Activated CD4-positive, alpha-beta T cell treated with anti-CD3 and anti-CD28 coated beads for 4 hours (primary cell): ENCODE data around the gene PSMD14.
A peak's percentile ranks its signal among the peaks of the same experiment; 100 is the strongest.
"Not testable (repeated sequence)": the region's sequence is repeated elsewhere in the genome, so short reads cannot be mapped to it uniquely, and the experiment has no call there.

Experiments
- DNase-seq, 2 donors: peaks; one replicate each; pipeline ENCODE4 v3.0.0-alpha.2; 2020

Gene PSMD14

DNA sequence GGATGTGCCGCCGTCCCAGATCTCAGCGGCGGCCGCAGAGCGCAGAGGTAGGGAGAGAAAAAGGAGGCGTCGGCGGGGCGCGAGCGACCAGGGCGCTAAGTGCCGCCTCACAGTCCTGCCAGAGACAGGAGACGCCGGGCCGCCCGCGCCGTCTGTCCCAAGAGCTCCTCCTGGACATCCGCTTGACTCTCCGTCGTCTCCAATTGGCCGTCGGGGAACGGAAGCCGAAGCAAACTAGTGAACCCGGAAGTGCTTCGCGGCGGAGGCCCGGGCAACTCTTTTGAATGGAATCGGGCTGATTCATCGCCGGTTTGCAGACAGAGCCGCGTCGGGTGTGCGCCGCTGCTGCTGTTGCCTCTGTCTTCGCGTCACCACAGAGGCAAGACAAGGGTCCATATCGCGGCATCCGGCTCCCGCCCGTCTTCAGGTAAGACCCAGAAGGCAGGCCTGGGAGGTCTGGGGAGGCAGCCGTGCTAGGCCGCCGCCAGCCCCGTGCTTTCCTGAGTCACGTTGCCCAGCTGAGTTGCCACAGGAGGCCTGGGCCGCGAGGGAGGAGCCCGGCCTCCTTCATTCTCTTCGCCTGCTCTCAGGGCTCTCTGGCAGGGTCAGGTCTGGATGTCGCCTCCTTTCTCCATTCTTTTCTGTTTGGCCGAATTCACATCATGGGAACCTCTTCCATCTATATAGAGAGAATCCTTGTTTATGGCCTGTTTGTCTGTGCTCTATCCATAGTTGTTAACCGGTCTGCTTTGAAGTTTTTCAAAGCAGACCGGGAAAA, at the start of gene PSMD14:
TSS of gene PSMD14 (plus strand) at position 248 of the 778 bp plus-strand sequence. CDS start 10,401 bp downstream, outside the sequence.
- DNase-seq, result peak; percentile 85 to 86

DNA sequence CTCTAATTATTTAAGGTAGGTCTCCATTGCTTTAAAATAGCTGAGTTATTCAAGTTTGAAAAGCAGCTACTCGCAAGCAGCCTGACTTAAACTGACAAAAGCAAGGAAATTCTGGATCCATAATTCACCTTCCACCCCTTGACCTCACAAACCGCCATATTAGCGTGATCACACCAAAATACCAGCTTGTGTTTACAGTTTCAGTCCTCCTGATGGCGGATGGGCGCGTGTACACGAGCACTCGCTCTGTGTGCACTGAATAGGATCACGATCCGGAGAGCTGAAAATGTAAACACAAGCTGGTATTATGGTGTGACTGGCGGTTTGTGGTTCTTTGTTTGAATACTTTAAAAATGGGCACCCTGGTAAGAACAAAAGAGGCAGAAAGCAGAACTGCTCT, 42.4 kb upstream of the PSMD14 start:
- DNase-seq, result no peak

DNA sequence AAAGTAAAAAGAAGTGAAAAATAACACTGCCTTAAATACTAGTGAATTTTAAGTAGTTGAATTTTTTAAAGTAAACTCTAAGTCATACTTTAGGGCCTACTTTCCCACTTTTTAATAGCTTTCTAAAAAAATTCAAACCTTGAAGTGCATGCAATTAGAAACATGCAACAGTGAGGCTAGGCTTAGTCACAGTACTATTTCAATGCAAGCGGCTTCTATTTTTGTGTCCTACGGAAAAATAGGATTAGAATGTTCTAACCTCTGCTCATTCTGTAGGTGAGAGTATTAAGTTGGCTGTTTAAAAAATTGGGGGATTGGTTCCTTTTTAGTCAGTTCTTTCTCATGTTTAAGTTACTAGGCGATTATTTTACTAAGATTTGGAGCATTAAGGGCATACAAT, 39.1 kb upstream of the PSMD14 start:
- DNase-seq, result no peak

DNA sequence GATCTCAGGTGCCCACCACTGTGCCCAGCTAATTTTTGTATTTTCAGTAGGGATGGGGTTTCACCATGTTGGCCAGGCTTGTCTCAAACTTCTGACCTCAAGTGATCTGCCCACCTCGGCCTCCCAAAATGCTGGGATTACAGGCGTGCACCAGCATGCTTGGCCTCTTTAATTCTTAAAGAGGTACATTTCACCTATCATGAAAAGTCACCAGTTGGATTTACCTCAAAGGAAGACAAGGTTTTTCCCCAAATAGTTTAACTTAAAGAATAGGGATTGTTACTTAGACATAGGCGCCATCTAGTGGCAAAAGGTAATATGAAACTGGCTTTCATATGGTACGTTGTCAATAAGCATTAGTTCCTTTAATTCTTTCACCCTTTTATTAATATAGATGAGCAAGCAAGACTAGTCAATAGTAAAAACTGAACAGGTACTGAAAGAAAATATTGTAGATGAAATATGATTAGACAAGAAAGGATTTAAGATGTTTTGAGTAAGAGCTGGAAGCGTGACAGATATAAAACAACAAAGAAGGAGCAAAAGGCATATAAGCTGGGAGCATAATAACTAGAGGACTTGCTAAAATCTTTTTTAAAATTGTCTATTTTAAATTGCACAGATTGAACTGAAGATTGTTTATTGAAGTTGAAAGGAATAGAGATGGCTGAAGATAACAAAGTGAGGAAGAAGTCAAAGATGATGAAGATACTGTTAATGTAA, 35.0 kb upstream of the PSMD14 start:
- DNase-seq, result peak; percentile 15 to 56

DNA sequence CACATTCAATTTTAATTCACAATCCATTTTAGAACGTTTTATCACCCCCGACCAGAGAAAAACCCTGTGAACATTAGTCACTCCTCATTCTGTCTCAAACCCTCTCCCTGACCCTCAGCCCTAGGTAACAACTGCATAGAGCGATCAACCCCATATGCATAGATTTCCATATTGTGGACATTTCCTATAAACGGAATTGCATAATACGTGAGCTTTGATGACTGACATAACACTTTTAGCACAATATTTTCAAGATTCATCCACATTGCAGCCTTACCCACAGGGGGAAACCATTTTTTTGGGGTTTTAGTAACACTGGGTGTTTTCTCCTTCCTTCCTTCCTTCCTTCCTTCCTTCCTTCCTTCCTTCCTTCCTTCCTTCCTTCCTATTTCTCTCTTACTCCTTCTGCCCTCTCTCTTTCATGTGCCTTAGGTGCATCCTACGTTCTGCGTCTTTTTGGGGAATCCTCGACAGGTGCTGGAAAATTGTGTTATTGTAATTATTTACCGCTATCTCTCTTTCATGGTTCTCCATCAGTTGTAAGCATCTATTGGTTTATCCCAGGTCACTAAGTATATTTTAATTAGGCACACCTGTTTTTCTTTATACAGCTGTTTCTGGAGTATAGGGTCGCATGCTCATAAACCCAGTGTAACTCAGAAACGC, 29.5 kb upstream of the PSMD14 start:
- not testable (repeated sequence) for DNase-seq

DNA sequence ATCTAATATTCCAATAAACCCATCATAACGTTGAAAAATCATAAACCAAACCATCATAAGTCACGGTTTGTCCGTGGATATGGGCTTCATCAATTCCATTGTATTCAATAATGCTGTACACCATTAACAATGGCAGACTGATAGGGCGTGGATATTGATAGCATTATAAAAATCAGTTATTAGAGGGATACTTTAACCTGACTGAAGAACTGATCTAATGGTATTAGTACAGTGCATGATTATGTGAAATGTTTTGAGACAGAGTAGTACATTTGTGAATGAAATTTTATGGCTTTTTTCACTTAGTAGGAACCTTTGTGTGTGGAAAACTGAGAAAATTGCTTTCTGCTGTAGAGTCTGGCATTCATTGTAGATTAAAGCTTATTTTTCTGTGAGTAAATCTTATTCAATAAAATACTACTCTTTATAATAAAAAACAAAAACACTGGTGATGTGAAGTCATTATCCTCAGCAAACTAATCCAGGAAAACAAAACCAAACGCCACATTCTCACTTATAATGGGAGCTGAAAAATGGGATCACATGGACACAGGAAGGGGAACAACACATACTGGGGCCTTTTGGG, 28.9 kb upstream of the PSMD14 start:
- not testable (repeated sequence) for DNase-seq

DNA sequence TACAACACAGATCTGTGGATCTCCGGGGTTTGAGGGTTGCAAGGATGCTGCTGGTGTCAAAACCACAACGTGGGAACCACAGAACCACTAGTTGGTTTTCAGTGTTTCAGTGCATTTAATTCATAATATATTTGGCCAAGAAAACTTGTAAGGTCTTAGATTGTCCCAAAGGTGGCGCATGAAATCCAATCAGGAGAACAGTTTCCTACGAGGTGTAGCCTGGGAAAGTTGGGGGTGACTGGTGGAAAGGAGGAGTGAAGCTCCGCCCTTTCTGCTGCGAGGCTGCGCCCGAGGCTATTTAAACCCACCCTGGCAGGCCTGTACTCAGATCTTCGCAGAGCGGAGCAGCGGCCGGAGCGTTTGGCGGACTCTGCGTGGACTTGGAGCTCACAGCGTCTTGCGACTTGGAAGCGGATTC, 27.3 kb upstream of the PSMD14 start:
- DNase-seq, result peak; percentile 25 to 28

DNA sequence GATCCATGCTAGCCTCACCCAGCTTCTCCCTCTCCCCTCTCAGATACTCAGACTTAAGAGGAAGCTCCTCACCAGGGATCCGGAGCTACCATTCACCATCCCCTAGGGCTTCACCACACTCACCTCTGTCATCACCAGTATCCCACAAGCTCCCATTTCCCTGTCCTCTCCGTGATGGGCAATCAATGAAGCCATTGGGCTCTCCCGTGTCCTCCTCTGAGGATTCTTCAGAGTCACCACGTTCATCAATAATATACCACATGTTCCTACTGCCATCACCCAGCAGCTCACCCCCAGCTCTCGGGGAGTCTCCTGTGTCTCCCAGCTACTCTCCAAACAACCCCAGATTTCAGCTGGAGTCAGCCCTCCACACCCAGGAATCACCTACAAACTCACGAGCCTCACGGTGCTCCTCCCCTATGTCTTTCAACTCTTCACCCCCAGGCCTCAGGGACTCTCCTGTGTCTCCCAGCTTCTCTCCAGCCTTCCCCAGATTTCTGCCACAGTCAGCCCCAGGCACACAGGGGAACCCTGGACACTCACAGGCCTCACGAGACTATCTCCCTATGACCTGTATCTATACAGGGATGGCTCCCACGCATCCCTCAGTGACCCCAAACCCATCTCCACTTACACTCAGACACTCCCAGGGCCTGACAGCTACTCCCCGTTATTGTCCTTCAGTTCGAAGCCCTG, 26.5 kb upstream of the PSMD14 start:
- DNase-seq, result not testable (repeated sequence)

DNA sequence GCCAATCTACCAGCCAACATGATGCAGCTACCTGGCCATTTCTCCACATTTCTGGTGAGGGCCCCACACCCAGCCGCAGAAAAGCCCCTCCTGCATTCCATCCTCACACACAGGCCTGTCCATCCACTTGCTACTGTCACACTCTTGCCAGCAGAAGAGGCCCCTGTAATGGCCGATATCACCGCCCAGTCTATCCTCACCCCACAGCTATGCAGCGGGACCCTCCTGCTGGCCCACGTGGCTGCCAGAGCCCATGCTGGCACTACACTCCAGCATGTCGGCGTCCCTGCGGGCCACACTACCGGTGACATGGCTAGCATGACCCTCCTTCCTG, 25.9 kb upstream of the PSMD14 start:
- not testable (repeated sequence) for DNase-seq

DNA sequence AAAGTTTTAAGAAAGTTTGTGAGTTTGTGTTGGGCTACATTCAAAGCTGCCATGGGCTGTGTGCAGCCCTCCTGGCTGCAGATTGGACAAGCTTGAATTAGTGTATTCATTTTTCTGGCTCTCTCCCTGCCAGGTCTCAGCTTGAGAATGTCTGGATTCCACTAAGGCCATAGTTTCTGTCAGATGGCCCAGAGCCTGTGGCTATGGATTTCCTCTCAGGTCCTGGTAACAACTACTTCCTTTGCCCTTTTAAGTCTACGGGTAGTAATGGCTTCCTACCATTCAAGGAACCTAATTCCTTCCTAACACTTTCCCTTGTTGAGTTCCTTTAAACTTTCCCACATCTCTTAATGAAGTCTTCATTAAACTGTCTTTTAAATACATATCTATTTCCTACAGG, 24.3 kb upstream of the PSMD14 start:
- no peak for DNase-seq

DNA sequence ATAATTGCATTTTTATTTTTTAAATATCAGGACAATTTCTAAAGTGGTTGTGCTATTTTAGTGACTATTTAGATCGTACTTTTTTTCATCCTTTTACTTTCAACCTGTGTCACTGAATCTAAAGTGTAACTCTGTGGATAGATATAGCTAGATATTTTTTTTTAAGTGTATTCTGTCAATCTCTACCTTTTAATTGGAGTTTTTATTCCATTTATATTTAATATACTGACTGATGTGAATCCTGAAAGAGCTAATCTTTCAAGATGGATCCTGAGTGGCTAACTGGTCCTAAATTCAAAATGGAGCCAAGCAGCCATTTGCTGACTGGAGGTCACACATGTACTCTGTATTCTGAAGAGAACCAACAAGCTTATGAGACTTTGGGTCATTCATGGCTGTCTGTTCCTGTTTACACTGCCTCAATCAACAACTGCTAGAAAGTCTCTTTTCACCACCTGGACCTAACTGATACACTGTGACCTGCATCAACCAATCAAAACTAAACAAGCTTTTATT, 4.6 kb upstream of the PSMD14 start:
- DNase-seq, result no peak

DNA sequence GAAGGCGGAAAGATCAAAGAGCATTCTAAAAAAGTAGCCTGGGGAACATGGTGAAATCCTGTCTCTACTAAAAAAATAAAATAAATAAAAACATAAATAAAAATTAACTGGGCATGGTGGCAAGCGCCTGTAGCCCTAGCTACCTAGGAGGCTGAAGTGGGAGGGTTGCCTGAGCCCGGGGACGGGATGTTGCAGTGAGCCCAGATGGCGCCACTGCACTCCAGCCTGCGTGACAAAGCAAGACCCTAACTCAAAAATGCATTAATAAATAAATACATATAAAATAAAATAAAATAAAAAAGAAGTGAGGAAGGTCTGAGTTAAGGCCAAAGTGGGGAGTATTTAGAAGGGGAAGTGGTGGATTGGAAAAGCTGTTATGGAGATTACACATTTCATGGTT, 1.3 kb upstream of the PSMD14 start:
- DNase-seq, result no peak

DNA sequence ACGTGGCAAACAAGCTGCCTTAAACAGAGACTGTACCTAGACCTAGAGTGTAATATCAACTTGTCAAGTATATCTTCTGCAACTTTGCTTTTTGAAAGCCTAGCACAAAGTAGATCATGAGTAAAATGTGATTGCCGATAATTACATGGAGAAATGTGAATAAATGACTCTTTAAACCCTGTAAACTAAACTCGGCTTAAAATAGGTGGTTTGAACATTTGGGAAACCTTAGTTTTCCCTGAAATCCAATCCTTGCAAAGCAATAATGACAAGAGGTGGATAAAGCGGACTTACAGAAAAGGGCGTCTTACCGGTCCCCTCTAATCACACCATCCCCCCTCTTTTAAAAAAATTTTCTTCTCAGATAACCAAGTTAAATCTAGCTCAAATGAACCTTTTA, 549 bp upstream of the PSMD14 start:
- DNase-seq, result no peak

DNA sequence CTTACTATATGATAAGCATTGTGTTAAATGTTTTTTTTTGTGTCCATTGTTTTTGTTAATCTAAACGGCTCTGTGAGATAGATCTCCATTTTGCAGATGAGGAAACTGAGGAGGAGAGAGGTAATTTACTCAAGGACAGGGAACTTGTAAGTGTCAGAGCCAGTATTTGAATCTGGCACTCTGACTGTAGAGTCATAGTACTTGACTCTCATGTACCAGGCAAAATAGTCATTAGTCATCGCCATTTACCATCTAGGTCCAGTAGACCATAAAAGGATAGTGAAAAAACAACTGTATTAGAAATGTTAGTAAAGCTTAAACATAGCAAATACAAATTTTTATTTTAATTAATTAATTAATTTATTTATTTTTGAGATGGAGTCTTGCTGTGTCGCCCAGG, 4.8 kb downstream of the PSMD14 start:
- no peak for DNase-seq

DNA sequence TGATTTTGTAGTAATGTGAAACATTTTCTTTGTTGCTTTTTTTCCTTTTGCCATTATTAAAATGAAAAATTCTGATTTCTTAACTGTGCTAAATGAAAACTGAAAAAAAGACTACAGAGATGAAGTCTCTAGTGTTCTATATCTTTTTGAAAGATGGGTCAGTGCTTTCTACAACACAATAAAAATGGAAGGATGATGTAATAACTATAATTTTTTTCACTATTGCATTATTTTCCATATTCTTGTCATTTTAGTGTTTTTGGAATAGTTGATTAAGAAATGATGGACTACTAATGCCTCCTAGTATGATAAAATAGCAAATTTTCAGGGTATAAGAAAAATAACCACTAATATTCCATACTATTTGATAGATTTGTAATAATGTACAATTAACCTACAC, 7.2 kb downstream of the PSMD14 start:
- DNase-seq, result no peak

DNA sequence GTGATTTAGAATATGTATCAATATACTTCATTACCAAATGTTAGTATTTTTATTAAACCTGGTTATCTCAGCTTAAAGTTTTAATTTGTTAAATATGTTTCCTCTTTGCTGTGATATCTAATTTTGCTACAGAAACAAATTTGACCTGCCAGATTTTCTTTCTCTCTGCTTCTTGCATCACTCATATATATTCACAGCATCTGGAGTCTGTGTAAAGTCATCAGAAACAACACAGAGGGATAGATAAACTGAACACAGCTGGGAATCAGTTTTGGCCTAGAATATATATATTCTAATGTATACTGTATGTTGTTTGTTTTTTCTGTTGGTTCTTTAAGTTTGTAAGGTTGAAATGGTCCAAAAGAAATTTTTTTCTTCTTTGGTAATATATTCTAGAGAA, 8.5 kb downstream of the PSMD14 start:
- DNase-seq, result no peak

DNA sequence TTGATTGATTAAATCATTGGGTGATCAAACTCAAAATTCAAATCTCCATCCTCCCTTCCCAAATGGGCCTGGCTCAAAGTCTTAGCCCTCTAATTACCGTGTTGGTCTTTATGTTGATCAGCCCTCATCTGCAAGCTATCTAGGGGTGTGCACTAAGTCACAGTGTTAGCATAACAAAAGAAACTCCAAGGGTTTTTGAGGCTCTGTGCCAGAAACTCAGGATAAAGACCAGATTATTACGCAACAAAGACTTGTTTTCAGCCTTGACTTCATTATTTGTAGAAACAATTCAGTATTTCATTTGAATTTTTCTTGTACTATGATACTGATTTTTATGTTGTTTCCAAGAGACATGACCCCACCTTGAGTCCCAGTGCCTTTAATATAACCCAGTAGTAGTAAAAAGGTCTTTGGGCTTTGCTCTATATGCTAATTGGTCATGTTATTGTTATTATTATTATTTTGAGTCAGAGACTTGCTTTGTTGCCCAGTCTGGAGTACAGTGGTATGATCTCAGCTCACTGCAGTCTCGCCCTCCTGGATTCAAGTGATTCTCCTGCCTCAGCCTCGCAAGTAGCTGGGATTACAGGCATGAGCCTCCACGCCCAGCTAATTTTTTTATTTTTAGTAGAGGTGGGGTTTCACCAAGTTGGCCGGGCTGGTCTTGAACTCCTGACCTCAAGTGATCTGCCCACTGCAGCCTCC, 13.9 kb downstream of the PSMD14 start:
- no peak for DNase-seq

DNA sequence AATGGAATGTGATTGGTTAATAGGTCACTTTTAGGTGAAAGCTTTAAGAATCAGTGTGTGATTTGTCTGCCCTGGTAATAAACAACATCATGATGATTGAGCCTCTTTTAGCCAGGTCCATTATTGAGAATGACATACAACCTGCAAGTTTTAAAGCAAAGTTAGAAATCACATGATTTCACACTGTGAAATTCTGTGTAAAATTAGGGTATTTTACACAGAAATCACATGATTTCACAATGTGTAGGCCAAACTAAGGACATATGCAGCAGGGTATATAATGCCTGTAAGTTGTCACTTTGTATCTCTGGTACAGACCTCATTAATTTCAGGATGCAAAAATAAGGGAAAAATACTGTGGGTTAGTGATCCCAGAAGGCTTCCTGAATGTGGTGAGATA, 16.7 kb downstream of the PSMD14 start:
- no peak for DNase-seq

DNA sequence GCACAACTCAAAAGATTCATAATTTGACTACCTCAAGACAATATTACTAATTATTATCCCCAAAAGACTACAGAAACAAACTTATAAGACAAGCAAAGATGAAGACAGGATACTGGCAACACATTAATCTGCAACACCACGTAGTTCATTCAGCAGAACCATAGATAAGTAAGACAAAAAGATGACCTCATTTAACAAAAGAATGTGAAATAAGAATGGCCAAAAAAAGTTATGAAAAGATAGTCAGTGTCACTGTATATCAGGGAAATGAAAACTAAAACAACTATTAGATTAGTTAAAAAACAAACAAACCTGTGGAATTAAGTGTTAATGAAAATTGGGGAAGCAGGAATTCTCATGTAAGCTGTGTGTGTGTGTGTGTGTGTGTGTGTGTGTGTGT, 19.4 kb downstream of the PSMD14 start:
- DNase-seq, result no peak

DNA sequence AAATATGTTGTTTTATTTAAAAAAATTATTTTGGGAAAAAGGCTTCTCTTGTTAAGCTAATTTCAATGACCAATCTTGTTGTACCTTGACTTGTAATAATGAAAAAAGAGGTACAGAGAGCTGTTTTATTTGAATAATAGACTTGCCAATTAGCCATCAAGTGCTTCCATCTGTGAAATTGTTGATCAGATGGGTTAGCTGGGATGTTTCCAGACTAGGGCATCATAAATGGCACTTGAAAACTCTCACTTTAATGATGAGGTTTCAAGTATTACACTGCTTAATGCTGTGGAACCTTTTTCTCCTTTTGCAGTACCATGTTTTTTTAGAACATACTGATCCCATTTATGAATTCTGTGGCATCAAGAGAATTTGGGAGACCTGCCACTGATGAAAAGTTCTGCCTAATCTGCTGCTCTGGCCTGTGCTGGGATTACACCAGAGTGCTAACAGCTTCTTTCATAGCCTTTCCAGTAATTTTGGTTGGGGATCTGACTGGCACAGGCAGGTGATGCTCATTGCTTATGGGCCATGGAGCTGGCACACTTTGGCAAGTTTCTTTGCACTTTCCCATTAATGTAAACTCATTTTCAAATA, 24.2 kb downstream of the PSMD14 start:
- no peak for DNase-seq

DNA sequence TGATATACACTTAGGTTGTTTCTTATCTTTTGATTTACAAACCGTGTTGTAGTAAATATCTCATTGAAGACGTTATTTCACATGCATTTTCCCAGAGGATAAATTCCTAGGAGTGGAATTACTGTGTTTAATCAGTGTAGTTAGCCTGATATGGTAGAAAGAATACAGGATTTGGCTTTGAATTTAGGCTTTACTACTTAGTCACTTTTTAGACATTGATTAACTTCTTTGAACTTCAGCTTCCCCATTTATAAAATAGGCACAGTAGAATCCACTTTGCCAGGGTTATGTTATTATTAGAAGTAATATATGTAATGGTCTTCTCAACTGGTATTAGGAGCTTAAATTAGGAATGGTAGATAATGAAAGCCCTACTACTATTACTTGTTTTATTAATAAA, 27.4 kb downstream of the PSMD14 start:
- DNase-seq, result no peak

DNA sequence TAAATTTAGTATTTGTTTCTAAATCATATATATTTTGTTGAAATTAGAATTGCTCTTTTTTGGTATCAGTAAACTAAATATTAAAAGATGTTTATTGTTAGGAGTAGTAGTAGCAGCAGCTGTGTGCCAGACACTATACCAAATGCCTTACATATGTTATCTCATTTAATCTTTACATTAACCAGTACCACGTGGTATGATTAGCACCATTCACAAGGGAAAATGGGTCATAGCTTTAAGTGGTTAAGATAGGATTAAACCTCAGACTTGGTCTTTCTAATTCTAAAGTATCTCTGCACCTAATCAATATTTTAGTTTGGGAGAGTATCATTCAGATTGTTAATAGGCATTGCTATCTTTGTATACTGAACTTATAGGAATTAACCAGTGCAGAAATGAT, 29.0 kb downstream of the PSMD14 start:
- no peak for DNase-seq
